Subcutaneous adipose tissue (tissue), 4 donors: ENCODE data around the gene SLC50A1. TPM values are rescaled to one million over a fixed set of nuclear protein-coding genes. Genes with fewer than 3 reads are reported as not detected.

Source experiments
- CTCF ChIP-seq: fragments of 450-650 bp; IDR thresholded peaks from one replicate; pipeline ENCODE4 v1.5.1; 2016; ENCODE audit warnings: low read depth, mild to moderate bottlenecking, control low read depth, antibody characterized with exemption, moderate library complexity
- total RNA-seq, 4 donors: library from RNA; depleted of rRNA; stranded (reverse); fragments of >200 nt; gene quantifications; one replicate each; pipeline ENCODE4 v1.1.0, GENCODE V29; 2016

Gene SLC50A1
- total RNA-seq, 4 donors from 2014 or later: 21.2 to 34.2 (median 23.7) TPM

GRCh38 chr1:155172732-155173477, 37.3 kb downstream of the SLC50A1 start, which contains the start of gene KRTCAP2:
Gene KRTCAP2 (minus strand): TSS chr1:155173304. CDS start chr1:155173224, 80 bp downstream.
- no peak for TF ChIP-seq CTCF

GRCh38 chr1:155173478-155174323, 38.0 kb downstream of the SLC50A1 start, which contains the start of gene TRIM46:
Gene TRIM46 (plus strand): TSS chr1:155173849. CDS start chr1:155173967, 118 bp downstream.
- TF ChIP-seq CTCF: no peak

GRCh38 chr1:155174324-155175280, 39.0 kb downstream of the SLC50A1 start:
- TF ChIP-seq CTCF: no peak

- TF ChIP-seq CTCF: no peak
Measured at GRCh38 chr1:155175281-155175926, 39.8 kb downstream of the SLC50A1 start.

GRCh38 chr1:155175927-155176371, 40.3 kb downstream of the SLC50A1 start:
- no peak for TF ChIP-seq CTCF

GRCh38 chr1:155176544-155177071, 41.0 kb downstream of the SLC50A1 start:
- TF ChIP-seq CTCF: no peak
